ENCODE data around the gene GBGT1.

DNA sequence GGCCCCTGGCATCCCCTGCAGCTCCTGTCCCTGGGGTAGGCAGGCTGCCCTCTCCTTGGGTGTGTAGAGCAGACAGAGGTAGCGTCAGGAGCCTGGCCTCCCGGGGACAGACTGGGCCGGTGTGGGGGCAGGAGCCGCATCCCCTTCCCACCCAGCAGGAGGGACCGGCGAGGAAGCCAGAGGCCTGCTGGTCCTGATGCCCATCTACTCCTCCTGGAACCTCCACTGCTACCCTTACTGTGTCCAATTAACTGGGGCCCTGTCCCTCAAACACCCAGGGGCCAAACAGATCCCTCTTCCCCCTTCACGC, 58.3 kb downstream of the GBGT1 start:
- TF ChIP-seq EZH2 (IDR thresholded peaks at IDR 0.05; ENCODE audit: borderline replicate concordance) = no peak
- TF ChIP-seq, protein P1, sequence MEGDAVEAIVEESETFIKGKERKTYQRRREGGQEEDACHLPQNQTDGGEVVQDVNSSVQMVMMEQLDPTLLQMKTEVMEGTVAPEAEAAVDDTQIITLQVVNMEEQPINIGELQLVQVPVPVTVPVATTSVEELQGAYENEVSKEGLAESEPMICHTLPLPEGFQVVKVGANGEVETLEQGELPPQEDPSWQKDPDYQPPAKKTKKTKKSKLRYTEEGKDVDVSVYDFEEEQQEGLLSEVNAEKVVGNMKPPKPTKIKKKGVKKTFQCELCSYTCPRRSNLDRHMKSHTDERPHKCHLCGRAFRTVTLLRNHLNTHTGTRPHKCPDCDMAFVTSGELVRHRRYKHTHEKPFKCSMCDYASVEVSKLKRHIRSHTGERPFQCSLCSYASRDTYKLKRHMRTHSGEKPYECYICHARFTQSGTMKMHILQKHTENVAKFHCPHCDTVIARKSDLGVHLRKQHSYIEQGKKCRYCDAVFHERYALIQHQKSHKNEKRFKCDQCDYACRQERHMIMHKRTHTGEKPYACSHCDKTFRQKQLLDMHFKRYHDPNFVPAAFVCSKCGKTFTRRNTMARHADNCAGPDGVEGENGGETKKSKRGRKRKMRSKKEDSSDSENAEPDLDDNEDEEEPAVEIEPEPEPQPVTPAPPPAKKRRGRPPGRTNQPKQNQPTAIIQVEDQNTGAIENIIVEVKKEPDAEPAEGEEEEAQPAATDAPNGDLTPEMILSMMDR (IDR thresholded peaks at IDR 0.05; ENCODE audit: poor library complexity) = no peak
- no peak for TF ChIP-seq EZH2phosphoT487 (IDR thresholded peaks at IDR 0.05; ENCODE audit: low read depth, severe bottlenecking, unreplicated experiment)

All from hepatocyte (in vitro differentiated cells).